HG02852 (cell line): ENCODE results near the gene LAMA3.

ENCODE experiments used
- ATAC-seq: cut with Tn5 transposase; IDR thresholded peaks from one replicate; pipeline ENCODE4 v1.9.1; 2021; ENCODE audit warnings: mild to moderate bottlenecking, moderate library complexity; ENCODE audit not compliant: unreplicated experiment

LAMA3 gene

GRCh38 chr18:23930002-23930401 lies 240.7 kb downstream of the LAMA3 start:
- ATAC-seq: no peak

GRCh38 chr18:23932385-23933067 lies 243.3 kb downstream of the LAMA3 start:
- no peak for ATAC-seq

GRCh38 chr18:23933407-23933806 lies 244.2 kb downstream of the LAMA3 start:
- ATAC-seq: no peak

GRCh38 chr18:23934252-23934651 lies 245.0 kb downstream of the LAMA3 start:
- no peak for ATAC-seq

- no peak for ATAC-seq
Observed at GRCh38 chr18:23934863-23935262, 245.6 kb downstream of the LAMA3 start.

- ATAC-seq: no peak
Observed at GRCh38 chr18:23935804-23936203, 246.6 kb downstream of the LAMA3 start.

GRCh38 chr18:23936381-23936958 lies 247.2 kb downstream of the LAMA3 start:
- no peak for ATAC-seq

GRCh38 chr18:23938043-23938756 lies 248.9 kb downstream of the LAMA3 start:
- peak; percentile 55 for ATAC-seq

- ATAC-seq: no peak
Observed at GRCh38 chr18:23938901-23939341, 249.7 kb downstream of the LAMA3 start.

GRCh38 chr18:23939366-23939765 lies 250.1 kb downstream of the LAMA3 start:
- ATAC-seq: no peak

- ATAC-seq: no peak
Observed at GRCh38 chr18:23939896-23940295, 250.6 kb downstream of the LAMA3 start.

GRCh38 chr18:23941791-23942190 lies 252.5 kb downstream of the LAMA3 start:
- no peak for ATAC-seq

- ATAC-seq: peak; percentile 87
Observed at GRCh38 chr18:23943104-23943503, 253.9 kb downstream of the LAMA3 start.

GRCh38 chr18:23943903-23944624 lies 254.8 kb downstream of the LAMA3 start:
- ATAC-seq: no peak

GRCh38 chr18:23945416-23946079 lies 256.3 kb downstream of the LAMA3 start:
- ATAC-seq: no peak

- no peak for ATAC-seq
Observed at GRCh38 chr18:23949863-23950262, 260.6 kb downstream of the LAMA3 start.

GRCh38 chr18:23950644-23951043 lies 261.4 kb downstream of the LAMA3 start:
- no peak for ATAC-seq

GRCh38 chr18:23951206-23951605 lies 262.0 kb downstream of the LAMA3 start:
- no peak for ATAC-seq

GRCh38 chr18:23953984-23954383 lies 264.7 kb downstream of the LAMA3 start:
- ATAC-seq: no peak

- ATAC-seq: no peak
Observed at GRCh38 chr18:23956483-23956882, 267.2 kb downstream of the LAMA3 start.

- no peak for ATAC-seq
Observed at GRCh38 chr18:23958036-23958435, 268.8 kb downstream of the LAMA3 start.
